Nephron progenitor cell (in vitro differentiated cells): ENCODE results near the gene CHRNA10.
A peak's percentile ranks its signal among the peaks of the same experiment; 100 is the strongest.

Experiments used
- DNase-seq: peaks from one replicate; pipeline ENCODE4 v3.0.0; 2021
- H3K27ac Mint-ChIP-seq: 2 replicates; pipeline ENCODE4 v1.8.0; 2021; ENCODE audit warnings: mild to moderate bottlenecking, moderate library complexity, mixed read lengths
- H3K27me3 Mint-ChIP-seq: 2 replicates; pipeline ENCODE4 v1.8.0; 2021; ENCODE audit warnings: mild to moderate bottlenecking, low read depth, mixed read lengths; ENCODE audit not compliant: poor library complexity
- H3K36me3 Mint-ChIP-seq: 2 replicates; pipeline ENCODE4 v1.8.0; 2021; ENCODE audit warnings: low read depth, mixed read lengths
- H3K4me1 Mint-ChIP-seq: 2 replicates; pipeline ENCODE4 v1.8.0; 2021; ENCODE audit warnings: mixed read lengths
- H3K4me3 Mint-ChIP-seq: 2 replicates; pipeline ENCODE4 v1.8.0; 2021; ENCODE audit warnings: mild to moderate bottlenecking, moderate library complexity, mixed read lengths
- H3K9me3 Mint-ChIP-seq: 2 replicates; pipeline ENCODE4 v1.8.0; 2021; ENCODE audit warnings: mild to moderate bottlenecking, moderate library complexity, mixed read lengths
- CTCF ChIP-seq: fragments of 200-600 bp; sonication (generic); IDR thresholded peaks from 2 replicates; pipeline ENCODE4 v1.5.0; 2021; ENCODE audit warnings: antibody characterized with exemption

Gene CHRNA10

GRCh38 chr11:3617990-3618389 is 53.2 kb downstream of the CHRNA10 start:
- no peaks in the 10 kb centered on the region for H3K36me3 Mint-ChIP-seq
- H3K27ac Mint-ChIP-seq = peak overlapping the region; percentile 5
- H3K9me3 Mint-ChIP-seq = no peaks in the 10 kb centered on the region
- peaks cover 12% of the 10 kb centered on the region for H3K27me3 Mint-ChIP-seq
- no peak overlapping the region for H3K4me3 Mint-ChIP-seq
- TF ChIP-seq CTCF = no peak
- DNase-seq = no peak
- peaks cover 65% of the 10 kb centered on the region for H3K4me1 Mint-ChIP-seq

GRCh38 chr11:3616721-3617460 is 54.3 kb downstream of the CHRNA10 start:
- H3K9me3 Mint-ChIP-seq = peaks cover 3% of the 10 kb centered on the region
- peak overlapping the region; percentile 87 for H3K27ac Mint-ChIP-seq
- no peak for DNase-seq

GRCh38 chr11:3615998-3616397 is 55.2 kb downstream of the CHRNA10 start:
- peaks cover 46% of the 10 kb centered on the region for H3K4me1 Mint-ChIP-seq
- DNase-seq = no peak
- no peak for TF ChIP-seq CTCF
- H3K27ac Mint-ChIP-seq = peak overlapping the region; percentile 91
- peaks cover 15% of the 10 kb centered on the region for H3K27me3 Mint-ChIP-seq
- H3K36me3 Mint-ChIP-seq = no peaks in the 10 kb centered on the region
- H3K9me3 Mint-ChIP-seq = peaks cover 4% of the 10 kb centered on the region
- H3K4me3 Mint-ChIP-seq = no peak overlapping the region

More at GRCh38 chr11:3616721-3617460, 54.3 kb downstream of the CHRNA10 start:
- no peak for TF ChIP-seq CTCF
- H3K27me3 Mint-ChIP-seq = peaks cover 10% of the 10 kb centered on the region
- peaks cover 55% of the 10 kb centered on the region for H3K4me1 Mint-ChIP-seq
- H3K36me3 Mint-ChIP-seq = no peaks in the 10 kb centered on the region
- H3K4me3 Mint-ChIP-seq = no peak overlapping the region
